GM23338 (cell line): ENCODE measurements around the gene OTC. TPM values are rescaled to one million over a fixed set of nuclear protein-coding genes. Genes with fewer than 3 reads are reported as not detected.

Source experiments
- ATAC-seq: fragments of 200-7000 bp; cut with Tn5 transposase; 3 replicates; pipeline ENCODE4 v1.9.1; 2020
- DNase-seq: peaks from one replicate; pipeline ENCODE4 v3.0.0-alpha.2; 2015; ENCODE audit warnings: low spot score
- H2AFZ ChIP-seq: fragments of 200-600 bp; sonication (generic); 2 replicates; pipeline ENCODE4 v1.8.0; 2016; ENCODE audit warnings: antibody characterized with exemption, mild to moderate bottlenecking, moderate library complexity
- H3F3A ChIP-seq: fragments of 200-600 bp; sonication (generic); replicated peaks from 2 replicates; pipeline ENCODE4 v1.8.0; 2017; ENCODE audit warnings: antibody characterized with exemption, mixed run types, low read depth
- H3K27ac ChIP-seq: fragments of 200-600 bp; sonication (generic); 2 replicates; pipeline ENCODE4 v1.6.1; 2016; ENCODE audit warnings: low read depth
- H3K27me3 ChIP-seq: fragments of 200-600 bp; sonication (generic); 2 replicates; pipeline ENCODE4 v1.8.0; 2016; ENCODE audit warnings: mild to moderate bottlenecking, mixed run types, moderate library complexity; ENCODE audit not compliant: insufficient read depth
- H3K36me3 ChIP-seq: fragments of 200-600 bp; sonication (generic); 2 replicates; pipeline ENCODE4 v1.8.0; 2016; ENCODE audit warnings: mild to moderate bottlenecking; ENCODE audit not compliant: insufficient read depth
- H3K4me1 ChIP-seq: fragments of 200-600 bp; sonication (generic); 2 replicates; pipeline ENCODE4 v1.8.0; 2016; ENCODE audit warnings: mild to moderate bottlenecking, moderate library complexity; ENCODE audit not compliant: insufficient read depth
- H3K4me2 ChIP-seq: fragments of 200-600 bp; sonication (generic); 2 replicates; pipeline ENCODE4 v1.7.1; 2017; ENCODE audit warnings: mixed run types
- H3K4me3 ChIP-seq: fragments of 200-600 bp; sonication (generic); 2 replicates; pipeline ENCODE4 v1.6.1; 2016; ENCODE audit warnings: mixed run types
- H3K79me2 ChIP-seq: fragments of 200-600 bp; sonication (generic); replicated peaks from 2 replicates; pipeline ENCODE4 v1.8.0; 2017; ENCODE audit warnings: mild to moderate bottlenecking; ENCODE audit not compliant: insufficient read depth
- H3K9me2 ChIP-seq: fragments of 200-600 bp; sonication (generic); 2 replicates; pipeline ENCODE4 v1.8.0; 2017; ENCODE audit not compliant: insufficient read depth
- H4K20me1 ChIP-seq: fragments of 200-600 bp; sonication (generic); replicated peaks from 2 replicates; pipeline ENCODE4 v1.8.0; 2017; ENCODE audit warnings: mild to moderate bottlenecking; ENCODE audit not compliant: insufficient read depth
- H3K27ac Mint-ChIP-seq: 2 replicates; pipeline ENCODE4 v1.8.0; 2020; ENCODE audit warnings: inconsistent platforms, mild to moderate bottlenecking, moderate library complexity, mixed read lengths
- H3K27me3 Mint-ChIP-seq: 3 replicates; pipeline ENCODE4 v1.8.0; 2022; ENCODE audit warnings: low read depth, mild to moderate bottlenecking, moderate library complexity, mixed read lengths, inconsistent platforms; ENCODE audit not compliant: insufficient read depth, poor library complexity
- H3K36me3 Mint-ChIP-seq: 3 replicates; pipeline ENCODE4 v1.8.0; 2021; ENCODE audit warnings: low read depth, mild to moderate bottlenecking, inconsistent platforms, moderate library complexity, mixed read lengths
- H3K4me1 Mint-ChIP-seq: 3 replicates; pipeline ENCODE4 v1.8.0; 2020; ENCODE audit warnings: mild to moderate bottlenecking, inconsistent platforms, mixed read lengths
- H3K4me3 Mint-ChIP-seq: 3 replicates; pipeline ENCODE4 v1.8.0; 2021; ENCODE audit warnings: moderate library complexity, mild to moderate bottlenecking, inconsistent platforms, mixed read lengths
- H3K9me3 Mint-ChIP-seq: 3 replicates; pipeline ENCODE4 v1.8.0; 2020; ENCODE audit warnings: moderate library complexity, mild to moderate bottlenecking, inconsistent platforms, mixed read lengths
- CTCF ChIP-seq, 2 experiments: fragments of 200-600 bp in 1 of 2; sonication (generic) in 1 of 2; conservative IDR thresholded peaks; 2 replicates each; pipeline versions ENCODE4 v1.5.1 to v1.6.1; 2016 to 2017; ENCODE audit warnings: antibody characterized with exemption in 2 of 2, low read depth in 2 of 2, mild to moderate bottlenecking in 2 of 2, moderate library complexity in 1 of 2
- ETS1 ChIP-seq: IDR thresholded peaks from 2 replicates; pipeline ENCODE4 v1.6.1; 2016; ENCODE audit warnings: antibody characterized with exemption
- EZH2phosphoT487 ChIP-seq: fragments of 200-600 bp; sonication (generic); IDR thresholded peaks from one replicate; pipeline ENCODE4 v1.8.1; 2018; ENCODE audit warnings: antibody characterized with exemption; ENCODE audit not compliant: unreplicated experiment
- NANOG ChIP-seq: IDR thresholded peaks from 2 replicates; pipeline ENCODE4 v1.6.1; 2016; ENCODE audit warnings: antibody characterized with exemption, borderline replicate concordance
- POLR2AphosphoS5 ChIP-seq: IDR thresholded peaks from 2 replicates; pipeline ENCODE4 v1.6.1; 2016; ENCODE audit warnings: antibody characterized with exemption, low read depth
- STAT1 ChIP-seq: IDR thresholded peaks from one replicate; pipeline ENCODE4 v1.6.1; 2016; ENCODE audit warnings: antibody characterized with exemption; ENCODE audit not compliant: unreplicated experiment
- ZNF114 ChIP-seq: fragments of 250-450 bp; sonication (Bioruptor Pico); IDR thresholded peaks from 2 replicates; pipeline ENCODE4 v1.5.0; 2020; ENCODE audit warnings: mild to moderate bottlenecking, moderate library complexity
- ZNF331 ChIP-seq: fragments of 250-450 bp; sonication (Bioruptor Pico); IDR thresholded peaks from 2 replicates; pipeline ENCODE4 v1.5.0; 2020; ENCODE audit warnings: low read depth, mild to moderate bottlenecking, moderate library complexity
- ZNF462 ChIP-seq: fragments of 250-450 bp; sonication (Bioruptor Pico); IDR thresholded peaks from 2 replicates; pipeline ENCODE4 v1.5.0; 2020; ENCODE audit warnings: mild to moderate bottlenecking, moderate library complexity
- polyA plus RNA-seq: library from polyadenylated mRNA; unstranded; fragments of >200 nt; fragmentation: Nextera tagmentation; extraction: Ambion mirVana; gene quantifications from 2 replicates; pipeline ENCODE4 v1.2.1, GENCODE V29; 2016
- total RNA-seq: library from RNA; depleted of rRNA; stranded (reverse); fragments of >200 nt; shearing (Covaris generic); gene quantifications from 2 replicates; pipeline ENCODE4 v1.2.3, GENCODE V29; 2014

The OTC gene
- total and polyA plus RNA-seq, 2 experiments from 2014 or later, result not detected

GRCh38 chrX:38438321-38438720 is 85.9 kb downstream of the OTC start:
- Histone ChIP-seq H3K4me3 (no peak overlapping the region), H3K4me1 (no peaks in the 10 kb centered on the region), H3K27me3 (no peaks in the 10 kb centered on the region), H3F3A (no peaks in the 10 kb centered on the region), H4K20me1 (no peaks in the 10 kb centered on the region), H3K27ac (no peak overlapping the region), H3K9me2 (no peaks in the 10 kb centered on the region), H2AFZ (no peak overlapping the region), H3K36me3 (no peaks in the 10 kb centered on the region), H3K4me2 (no peak overlapping the region), H3K79me2 (no peaks in the 10 kb centered on the region)
- H3K4me3 Mint-ChIP-seq, result no peak overlapping the region
- ATAC-seq (peak; percentile 71), DNase-seq (peak; percentile 50)
- TF ChIP-seq POLR2AphosphoS5, result no peak
- peak in 1 of 2 experiments; percentile 52; a peak in 2 of 4 replicates for TF ChIP-seq CTCF (conservative IDR thresholded peaks at IDR 0.05; ENCODE audit: low read depth in 2 of 2)
- no peaks in the 10 kb centered on the region for H3K27me3 Mint-ChIP-seq
- H3K27ac Mint-ChIP-seq, result no peak overlapping the region
- no peaks in the 10 kb centered on the region for H3K36me3 Mint-ChIP-seq
- peaks cover 2% of the 10 kb centered on the region; the same call in 1 of the 3 replicates for H3K4me1 Mint-ChIP-seq
- H3K9me3 Mint-ChIP-seq, result no peaks in the 10 kb centered on the region

- H3K27ac Mint-ChIP-seq, result no peak overlapping the region
- Histone ChIP-seq H3K4me3 (no peak overlapping the region), H2AFZ (no peak overlapping the region), H3K4me1 (no peaks in the 10 kb centered on the region), H4K20me1 (no peaks in the 10 kb centered on the region), H3K9me2 (no peaks in the 10 kb centered on the region), H3K79me2 (no peaks in the 10 kb centered on the region), H3K27me3 (no peaks in the 10 kb centered on the region), H3F3A (no peaks in the 10 kb centered on the region), H3K27ac (no peak overlapping the region), H3K36me3 (no peaks in the 10 kb centered on the region), H3K4me2 (no peak overlapping the region)
- ATAC-seq, result no peak
- H3K27me3 Mint-ChIP-seq, result no peaks in the 10 kb centered on the region
- no peak for DNase-seq
- peaks cover 3% of the 10 kb centered on the region; the same call in 1 of the 3 replicates for H3K9me3 Mint-ChIP-seq
- H3K4me1 Mint-ChIP-seq, result no peaks in the 10 kb centered on the region
- no peaks in the 10 kb centered on the region for H3K36me3 Mint-ChIP-seq
- H3K4me3 Mint-ChIP-seq, result no peak overlapping the region
- TF ChIP-seq ZNF114 (CRISPR knock-in tag) (no peak), ZNF331 (no peak), STAT1 (no peak), EZH2phosphoT487 (no peak)
These were observed 100.2 kb downstream of the OTC start for GRCh38 chrX:38452603-38453002.

- H3K27ac Mint-ChIP-seq, result no peak overlapping the region
- Histone ChIP-seq H4K20me1 (no peaks in the 10 kb centered on the region), H3K9me2 (no peaks in the 10 kb centered on the region), H3K4me2 (no peak overlapping the region), H3K4me1 (no peaks in the 10 kb centered on the region), H3K4me3 (no peak overlapping the region), H3F3A (no peaks in the 10 kb centered on the region), H3K27me3 (no peaks in the 10 kb centered on the region), H2AFZ (no peak overlapping the region), H3K27ac (no peak overlapping the region), H3K36me3 (no peaks in the 10 kb centered on the region), H3K79me2 (no peaks in the 10 kb centered on the region)
- peak; percentile 6 for DNase-seq
- H3K9me3 Mint-ChIP-seq, result peaks cover 17% of the 10 kb centered on the region; the same call in 2 of the 3 replicates
- H3K4me1 Mint-ChIP-seq, result no peaks in the 10 kb centered on the region
- ATAC-seq, result no peak
- no peaks in the 10 kb centered on the region; the same call in 2 of the 3 replicates for H3K36me3 Mint-ChIP-seq
- H3K4me3 Mint-ChIP-seq, result no peak overlapping the region
- H3K27me3 Mint-ChIP-seq, result no peaks in the 10 kb centered on the region
- TF ChIP-seq ZNF462 (CRISPR knock-in tag) (no peak), NANOG (no peak), ETS1 (no peak), STAT1 (no peak)
These were observed 105.7 kb downstream of the OTC start for GRCh38 chrX:38458071-38458470.
